Measurements from ENCODE around the gene SIGLEC8.
"Not testable (repeated sequence)": the region's sequence is repeated elsewhere in the genome, so short reads cannot be mapped to it uniquely, and the experiment has no call there.

The SIGLEC8 gene

DNA sequence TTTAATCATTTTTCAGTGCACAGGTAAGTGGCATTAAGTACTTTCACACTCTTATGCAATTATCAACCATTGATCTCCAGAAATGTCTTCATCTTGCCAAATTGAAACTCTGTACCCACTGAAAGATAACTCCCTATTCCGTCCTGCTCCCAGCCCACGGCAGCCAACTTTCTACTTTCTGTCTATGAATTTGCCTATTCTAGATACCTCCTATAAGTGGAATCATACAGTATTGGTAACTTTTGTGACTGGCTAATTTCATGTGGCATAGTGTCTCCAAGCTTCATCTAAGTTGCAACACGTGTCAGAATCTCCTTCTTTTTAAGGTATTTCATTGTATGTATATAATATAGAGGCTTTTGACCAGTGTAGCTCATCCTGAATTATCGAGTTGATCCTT is 14.4 kb upstream of the SIGLEC8 start:
- no peak for DNase-seq

DNA sequence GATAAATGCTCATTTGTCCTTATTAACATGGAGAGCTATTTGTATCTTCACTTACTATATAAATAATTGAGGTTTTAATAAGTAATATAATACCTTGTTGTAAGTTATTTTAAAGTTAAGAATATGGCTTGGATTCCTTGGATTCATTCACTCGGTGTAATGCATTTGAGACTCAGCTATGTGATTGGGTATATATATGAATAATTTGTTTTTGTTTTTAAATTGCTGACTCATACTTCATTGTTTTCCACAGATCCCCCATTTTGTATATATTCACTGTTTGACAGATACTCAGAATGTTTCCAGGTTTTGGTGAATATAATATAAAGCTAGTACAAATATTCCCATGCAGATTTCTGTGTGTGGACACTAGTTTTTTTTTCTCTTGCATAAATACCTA is 13.3 kb upstream of the SIGLEC8 start:
- DNase-seq: no peak

DNA sequence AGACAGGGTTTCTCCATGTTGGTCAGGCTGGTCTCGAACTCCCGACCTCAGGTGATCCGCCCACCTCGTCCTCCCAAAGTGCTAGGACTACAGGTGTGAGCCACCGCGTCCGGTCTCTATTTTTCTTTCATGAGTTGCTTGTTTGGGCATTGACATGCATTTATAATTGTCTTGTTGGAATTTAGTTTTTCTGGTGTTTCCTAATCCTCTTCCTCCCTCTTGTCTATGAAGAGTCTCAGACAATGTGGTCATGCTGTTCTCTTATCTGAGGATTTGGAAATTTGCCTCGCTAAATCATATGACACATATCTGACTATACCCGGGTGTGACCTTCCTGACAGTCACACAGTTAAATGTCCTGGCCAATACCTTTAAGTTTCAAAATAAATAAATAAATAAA is 12.7 kb upstream of the SIGLEC8 start:
- DNase-seq: no peak

DNA sequence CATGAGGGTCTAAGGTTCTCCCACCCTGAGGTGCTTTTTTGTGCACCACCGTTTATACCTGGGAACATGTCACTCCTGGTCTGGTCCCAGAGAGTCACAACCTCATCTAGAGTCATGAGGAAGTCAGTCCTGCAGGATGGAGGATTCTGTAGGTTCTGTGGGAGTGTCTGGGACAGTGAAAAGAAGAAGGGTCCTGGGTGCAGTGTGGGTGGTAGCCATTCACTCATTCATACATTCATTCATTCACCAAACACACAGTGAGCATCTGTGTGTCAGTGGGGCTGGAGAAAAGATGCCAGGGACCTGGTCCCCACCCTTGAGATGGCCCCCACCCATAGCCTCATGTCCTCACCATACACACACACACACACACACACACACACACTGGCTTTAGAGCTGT is 11.4 kb upstream of the SIGLEC8 start:
- no peak for DNase-seq

DNA sequence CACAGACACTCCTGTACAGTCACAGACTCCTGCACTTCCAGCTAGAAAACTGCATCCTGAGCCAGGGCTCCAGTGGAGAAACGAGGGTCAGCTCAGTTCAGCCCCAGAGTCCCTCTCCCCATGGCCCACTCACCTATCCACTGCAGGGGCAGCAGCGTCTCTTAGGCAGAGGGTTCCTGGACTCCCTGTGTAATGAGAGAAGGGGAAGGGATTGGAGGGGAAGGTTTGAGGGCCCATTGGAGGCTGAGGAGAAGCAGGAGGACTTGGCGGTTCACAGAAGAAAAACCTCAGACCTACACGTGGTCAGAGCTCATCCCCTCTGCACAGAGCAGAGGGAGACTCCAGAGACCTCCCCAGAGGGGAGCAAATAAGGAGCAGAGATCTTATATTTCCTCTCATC is 10.9 kb upstream of the SIGLEC8 start:
- DNase-seq: no peak

DNA sequence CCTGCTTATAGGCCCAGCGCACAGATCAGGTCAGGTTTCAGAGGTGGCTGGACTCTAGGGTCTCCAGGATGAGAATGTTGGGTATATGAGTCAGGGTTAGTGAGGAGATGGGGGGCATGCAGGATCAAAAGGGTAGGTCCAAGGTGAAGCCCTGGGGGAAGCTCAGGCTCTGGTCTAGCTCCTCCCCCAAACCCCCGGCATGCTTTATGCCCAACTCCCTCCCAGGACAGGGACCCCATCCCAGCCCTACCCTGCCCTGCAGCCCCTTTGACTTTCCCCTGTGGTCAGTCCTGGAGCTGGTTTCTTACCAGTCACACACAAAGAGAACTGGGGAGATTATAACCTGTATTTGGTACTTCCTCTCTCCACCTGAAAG is 10.3 kb upstream of the SIGLEC8 start:
- DNase-seq: no peak

DNA sequence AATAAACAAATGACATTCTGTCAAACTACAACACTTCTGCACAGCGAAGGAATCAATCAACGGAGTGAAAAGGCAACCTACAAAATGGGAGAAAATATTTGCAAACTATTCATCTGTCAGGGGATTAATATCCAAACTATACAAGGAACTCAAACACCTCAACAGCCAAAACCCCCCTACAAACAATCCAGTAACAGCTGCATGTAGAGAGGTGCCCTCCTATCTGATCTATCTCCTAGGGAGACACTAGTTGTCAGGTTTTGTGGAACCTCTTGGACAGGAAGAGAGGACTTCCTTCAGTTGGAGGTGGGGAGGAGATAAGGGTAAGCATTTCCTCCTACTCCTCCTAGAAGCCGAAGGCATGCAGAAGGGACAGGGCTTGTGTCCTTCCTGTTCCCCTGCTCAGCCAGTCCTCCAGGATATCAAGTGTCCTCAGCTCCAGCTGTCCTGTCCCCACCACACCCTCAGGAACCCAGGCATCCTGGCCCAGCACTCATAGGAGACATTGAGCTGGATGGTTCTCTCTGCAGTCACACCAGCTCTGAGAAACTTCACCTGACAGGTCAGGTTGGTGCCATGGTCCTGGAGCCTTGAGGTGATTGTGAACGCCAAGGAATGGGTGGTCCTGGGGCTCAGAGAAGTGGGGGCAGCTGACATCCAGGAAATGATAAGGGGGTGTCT is 9.8 kb upstream of the SIGLEC8 start:
- no peak for DNase-seq

DNA sequence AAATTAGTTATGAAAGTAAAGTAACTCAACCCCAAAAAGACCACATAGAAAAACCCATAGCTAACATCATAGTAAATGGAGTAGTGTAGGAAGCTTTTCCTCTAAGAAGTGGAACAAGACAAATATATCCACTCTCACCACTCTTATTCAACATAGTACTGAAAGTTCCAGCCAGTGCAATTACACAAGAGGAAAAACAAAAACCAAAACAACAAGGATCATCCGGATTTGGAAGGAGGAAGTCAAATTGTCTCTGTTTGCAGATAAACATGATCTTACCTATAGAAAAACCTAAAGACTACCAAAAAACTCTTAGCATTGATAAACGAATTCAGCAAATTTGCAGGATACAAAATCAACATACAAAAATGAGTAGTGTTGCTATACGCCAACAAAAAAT is 8.5 kb upstream of the SIGLEC8 start:
- no peak for DNase-seq

DNA sequence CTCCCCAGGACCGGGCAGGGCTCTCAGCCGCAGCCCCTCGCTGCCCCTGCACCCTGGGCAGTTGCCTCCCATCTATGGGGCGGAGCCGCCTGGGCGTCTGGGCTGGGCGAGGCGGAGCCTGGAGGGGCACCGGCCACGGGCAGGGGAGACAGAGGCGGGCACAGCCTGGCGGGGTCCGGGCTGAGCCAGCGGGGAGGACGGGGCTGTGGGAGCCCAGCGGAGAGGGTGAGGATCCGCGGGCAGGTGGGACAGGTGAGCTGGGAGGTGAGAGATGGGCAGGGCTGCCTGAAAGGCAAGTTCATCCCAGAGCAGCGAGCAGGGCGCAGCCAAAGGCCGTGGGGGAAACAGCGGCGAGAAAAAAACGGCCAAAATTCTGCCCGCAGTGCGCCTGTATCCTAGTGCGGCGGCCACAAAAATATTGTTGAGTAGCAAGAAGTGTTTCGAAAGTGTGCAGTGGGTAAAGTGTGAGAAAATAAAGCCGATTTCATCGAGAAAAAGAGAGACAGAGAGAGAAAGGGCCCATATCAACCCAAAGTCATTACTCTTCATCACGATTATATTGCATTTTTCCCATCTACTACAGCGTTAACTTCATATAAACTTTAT is 5.8 kb upstream of the SIGLEC8 start:
- not testable (repeated sequence) for DNase-seq

DNA sequence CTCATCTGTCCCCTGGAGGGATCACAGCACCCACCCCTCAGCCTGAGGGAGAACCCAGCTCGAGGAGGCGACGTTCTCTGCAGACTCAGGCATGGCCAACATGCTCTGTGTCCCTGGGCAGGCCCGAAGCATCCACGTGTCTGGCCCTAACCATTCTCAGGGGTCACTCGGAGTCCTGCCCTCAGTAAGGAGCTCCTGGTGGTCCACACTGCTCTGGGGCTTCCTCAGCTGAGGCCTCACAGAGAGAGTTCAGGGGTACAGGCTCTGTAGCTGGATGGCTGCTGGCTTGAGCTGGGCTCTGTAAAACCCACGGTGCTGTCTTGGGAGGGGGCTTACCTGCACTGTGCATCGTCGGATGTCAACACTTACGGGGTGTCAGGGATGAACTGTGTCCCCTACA is 4.4 kb upstream of the SIGLEC8 start:
- DNase-seq: no peak

DNA sequence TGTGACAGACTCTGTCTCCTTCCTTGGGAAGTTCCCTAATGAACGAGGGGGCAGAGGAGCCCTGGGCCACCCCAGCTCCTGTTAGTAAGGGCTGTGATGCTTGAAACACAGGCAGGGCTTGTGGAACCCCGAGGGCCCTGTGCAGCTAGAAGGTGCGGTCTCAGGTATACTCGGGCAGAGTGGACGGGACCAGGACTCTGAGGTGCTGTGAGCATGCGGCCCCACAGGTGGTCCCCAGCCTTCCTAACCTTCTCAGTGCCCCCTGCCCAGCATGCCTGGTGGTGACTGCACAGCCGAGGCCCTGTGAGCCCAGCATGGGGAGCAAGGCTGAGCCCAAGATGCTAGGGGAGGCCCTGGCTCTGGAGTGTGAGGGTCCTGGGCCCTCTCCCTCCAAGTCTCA is 4.0 kb upstream of the SIGLEC8 start:
- DNase-seq: no peak

DNA sequence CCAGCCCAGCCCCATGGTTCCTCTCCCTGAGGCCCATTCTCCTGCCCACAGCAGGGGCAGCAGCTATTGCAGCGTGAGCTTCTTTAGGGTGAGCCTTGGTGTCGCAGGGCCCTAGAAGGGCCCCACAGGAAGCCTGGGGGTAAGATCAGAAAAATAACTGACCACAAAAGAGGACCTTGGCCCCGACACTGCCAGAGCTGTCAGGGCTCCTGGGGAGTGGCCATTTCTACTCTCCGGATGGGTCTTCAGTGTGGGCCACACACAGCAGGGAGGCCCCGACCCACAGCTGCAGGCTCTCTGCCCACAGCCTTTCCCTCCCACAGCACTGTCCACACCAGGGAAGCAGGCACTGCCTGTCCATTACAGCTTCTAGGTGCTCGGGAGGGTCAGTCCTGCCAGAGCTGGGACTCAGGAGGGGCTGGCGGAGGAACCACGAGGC is 3.5 kb upstream of the SIGLEC8 start:
- DNase-seq: no peak

DNA sequence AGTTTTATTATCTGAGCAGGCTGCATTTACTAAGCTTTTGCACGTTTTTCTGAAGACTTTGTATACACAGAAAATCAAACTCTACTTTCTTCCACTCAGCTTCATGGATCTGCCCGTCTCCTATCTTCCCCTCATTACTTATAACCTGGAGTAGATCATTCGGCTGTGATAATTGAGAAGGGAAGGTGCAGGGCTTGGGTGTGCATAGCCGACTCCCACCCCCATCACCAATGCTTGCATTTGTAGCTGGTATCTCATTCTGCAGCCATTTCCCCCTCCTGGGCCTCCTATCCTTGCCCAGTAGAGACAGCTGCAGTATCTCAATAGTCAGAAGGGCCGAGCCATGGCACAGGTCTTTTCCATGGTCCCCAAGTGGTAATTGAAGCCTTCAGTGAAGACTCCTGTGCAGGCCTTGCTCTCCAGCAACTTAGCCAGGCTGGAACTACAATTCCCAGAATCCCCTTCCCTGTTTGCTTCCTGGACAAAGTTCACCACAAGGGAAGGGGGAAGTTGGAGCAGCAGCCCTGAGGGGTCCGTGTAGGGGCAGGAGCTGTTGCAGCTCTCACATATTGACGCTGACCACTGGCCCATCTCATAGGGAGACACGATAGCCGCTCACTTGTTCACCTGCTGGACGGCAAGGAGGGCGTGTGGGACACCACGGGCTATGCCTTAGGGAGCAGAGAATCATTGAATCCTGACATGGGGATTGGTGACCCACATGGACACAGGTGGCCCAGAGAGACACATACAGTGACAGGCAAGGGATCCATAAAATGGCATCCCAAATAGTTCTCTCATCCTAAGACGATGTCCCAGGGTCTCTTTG is 2.1 kb upstream of the SIGLEC8 start:
- no peak for DNase-seq

DNA sequence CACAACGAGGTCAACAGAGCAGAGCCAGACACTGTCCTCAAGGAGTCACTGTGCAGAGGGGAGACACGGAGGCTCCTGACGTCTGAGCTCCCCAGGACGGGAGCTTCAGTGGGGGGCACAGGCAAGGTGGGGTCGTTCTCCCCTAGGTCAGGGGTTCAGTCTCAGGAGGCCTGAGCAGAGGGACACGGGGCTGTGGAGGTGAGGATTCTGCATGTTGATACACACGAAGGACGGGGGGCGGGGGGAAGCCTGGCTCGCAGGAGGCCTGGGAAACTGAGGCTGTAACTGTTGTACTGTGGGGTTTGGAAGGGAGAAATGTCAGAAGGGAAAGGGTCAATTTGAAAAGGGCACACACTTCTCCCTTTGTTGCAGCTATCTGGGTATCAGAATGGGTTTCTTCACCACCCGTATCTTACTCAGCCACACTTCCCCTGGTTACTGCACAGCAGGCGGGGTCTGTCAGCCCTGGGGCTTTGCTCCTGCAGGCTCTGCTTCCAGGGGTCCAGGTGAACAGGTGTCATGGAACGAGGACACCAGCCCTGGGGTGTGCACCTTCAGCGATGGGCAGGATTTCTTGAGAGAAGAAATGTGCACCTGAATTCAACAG is 748 bp upstream of the SIGLEC8 start:
- no peak for DNase-seq

DNA sequence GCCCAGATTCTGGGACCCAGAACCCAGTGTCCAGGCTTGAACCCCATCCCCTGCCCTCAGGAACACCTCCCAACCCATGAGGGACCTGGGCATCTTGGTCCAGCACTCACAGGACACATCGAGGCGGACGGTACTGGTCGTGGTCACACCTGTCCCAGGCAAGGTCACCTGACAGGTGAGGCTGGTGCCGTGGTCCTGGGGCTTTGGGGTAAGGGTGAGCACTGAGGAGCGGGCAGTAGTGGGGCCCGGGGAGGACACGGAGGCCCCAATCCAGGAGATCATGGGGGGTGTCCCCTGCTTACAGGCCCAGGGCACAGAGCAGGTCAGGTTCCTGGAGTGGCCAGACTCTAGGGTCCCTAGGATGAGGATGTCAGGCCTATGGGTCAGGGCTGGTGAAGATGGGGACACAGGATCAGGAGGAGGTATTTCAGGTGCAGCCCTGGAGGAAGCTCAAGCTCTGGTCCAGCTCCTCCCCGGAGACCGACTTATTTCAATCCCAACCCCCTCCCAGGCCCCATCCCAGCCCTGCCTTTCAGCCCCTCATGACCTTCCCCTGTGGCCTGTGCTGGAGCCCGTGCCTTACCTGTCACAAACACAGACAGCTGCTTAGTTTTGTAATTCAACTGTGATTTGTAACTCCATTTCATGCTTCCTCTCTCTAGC is 772 bp downstream of the SIGLEC8 start:
- no peak for DNase-seq

DNA sequence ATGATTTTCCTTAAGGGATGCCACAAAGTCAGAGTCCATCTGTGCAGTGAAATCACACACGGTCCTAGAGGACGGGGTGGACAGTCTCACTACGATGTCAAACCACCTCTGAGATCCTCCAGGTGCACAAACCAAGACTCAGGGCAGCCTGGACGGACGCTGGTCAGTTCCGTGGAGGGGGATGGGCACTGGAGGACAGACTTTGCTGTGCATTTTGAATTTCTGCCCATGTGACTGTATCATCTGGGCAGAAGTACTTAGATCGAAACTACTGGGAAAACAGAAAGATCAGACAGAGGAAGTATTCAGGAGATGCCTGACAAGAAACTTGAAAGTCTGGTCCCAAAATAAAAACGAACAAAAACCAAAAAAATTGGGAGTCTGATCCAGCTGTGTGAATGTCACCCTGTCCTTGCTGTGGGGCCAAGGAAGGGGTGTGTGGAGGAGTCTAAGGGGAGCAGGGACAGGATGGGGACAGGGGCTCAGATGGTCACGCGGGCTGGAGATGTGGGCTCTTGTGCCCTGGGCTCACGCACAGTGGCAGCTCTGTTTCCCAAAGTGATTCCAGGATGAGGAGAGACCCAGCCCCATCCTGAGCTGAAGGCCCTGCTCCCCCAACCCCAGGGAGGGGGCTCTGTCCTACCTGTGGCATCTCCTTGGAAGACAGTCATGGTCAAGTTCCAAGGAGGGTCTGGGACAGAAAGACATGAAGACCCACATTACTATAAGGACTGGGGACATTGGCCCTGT is 1.5 kb downstream of the SIGLEC8 start:
- no peak for DNase-seq

DNA sequence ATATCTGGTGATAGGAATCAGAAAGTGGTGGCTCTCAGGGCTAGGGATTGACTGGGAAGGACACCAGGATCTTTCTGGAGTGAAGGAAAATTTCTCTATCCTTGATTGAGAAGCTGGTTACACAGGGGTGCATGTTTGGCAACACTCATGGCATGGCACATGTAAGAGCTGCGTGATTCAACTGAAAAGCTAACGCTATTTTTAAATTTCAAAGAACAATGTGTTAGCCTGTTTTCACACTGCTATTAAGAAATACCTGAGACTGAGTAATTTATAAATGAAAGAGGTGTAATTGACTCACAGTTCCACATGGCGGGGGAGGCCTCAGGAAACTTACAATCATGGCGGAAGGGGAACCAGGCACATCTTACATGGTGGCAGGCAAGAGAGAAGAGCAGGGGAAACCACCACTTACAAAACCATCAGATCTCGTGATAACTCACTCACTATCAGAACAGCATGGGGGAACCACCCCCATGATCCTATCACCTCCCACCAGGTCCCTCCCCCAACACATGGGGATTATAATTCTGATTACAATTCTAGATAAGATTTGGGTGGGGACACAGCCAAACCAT is 7.4 kb downstream of the SIGLEC8 start:
- DNase-seq: no peak

DNA sequence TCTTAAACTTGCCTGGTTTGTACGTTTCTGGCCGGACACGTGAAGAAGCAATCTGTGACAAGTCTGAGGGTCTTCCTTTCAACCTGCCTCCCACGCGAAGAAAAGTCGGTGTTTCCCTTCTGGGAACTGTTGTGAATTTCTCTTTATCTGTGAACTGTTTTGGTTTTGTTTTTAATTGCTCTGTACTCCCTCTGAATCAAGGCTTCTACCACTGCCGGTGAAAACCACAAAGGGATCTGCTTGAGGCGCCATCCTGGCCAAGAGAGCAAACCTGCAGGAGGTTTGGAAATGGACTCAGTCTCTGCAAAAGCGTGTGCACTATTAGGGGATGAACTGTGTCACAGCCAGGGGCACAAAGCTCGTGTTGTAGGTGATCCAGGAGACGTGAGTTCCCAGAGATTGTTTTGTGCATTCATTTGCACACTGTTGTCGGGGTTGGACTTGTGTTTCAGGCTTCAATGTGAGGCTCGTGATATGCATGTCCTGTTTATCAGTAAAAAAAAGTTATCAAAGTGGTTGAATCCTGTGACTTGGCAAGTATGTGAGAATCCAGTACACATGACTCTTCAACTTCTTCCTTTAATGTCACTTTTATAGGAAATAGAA is 9.7 kb downstream of the SIGLEC8 start:
- DNase-seq: no peak

DNA sequence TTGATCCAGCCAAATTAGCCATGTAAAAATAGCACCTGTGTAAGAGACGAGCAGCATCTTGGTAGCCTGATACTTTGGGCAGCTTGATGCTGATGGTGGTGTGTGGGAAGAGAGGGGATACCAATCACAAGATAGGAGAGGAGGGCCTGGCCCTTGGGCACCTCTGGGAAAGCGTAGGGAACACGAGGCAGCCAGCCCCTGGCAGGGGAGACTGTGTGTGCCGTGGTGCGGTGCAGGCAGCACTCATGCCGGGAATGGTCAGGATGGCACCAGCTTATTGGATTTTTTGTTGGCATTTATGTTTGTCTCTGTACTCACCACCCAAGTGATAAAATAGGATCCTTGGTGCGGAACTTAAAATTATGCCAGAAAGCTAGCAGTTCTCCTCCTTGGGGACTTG is 10.2 kb downstream of the SIGLEC8 start:
- DNase-seq: no peak

DNA sequence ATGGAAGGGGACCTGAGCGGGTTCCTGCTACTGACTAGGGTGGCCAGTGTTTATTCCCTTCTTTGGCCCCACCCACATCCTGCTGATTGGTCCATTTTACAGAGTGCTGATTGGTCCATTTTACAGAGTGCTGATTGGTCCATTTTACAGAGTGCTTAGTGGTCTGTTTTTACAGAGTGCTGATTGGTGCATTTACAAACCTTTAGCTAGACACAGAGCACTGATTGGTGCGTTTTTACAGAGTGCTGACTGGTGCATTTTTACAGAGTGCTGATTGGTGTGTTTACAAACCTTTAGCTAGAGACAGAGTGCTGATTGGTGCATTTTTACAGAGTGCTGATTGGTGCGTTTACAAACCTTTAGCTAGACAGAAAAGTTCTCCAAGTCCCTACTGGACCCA is 10.7 kb downstream of the SIGLEC8 start:
- DNase-seq: not testable (repeated sequence)

All from GOT3 (cell line).